ENCODE measurements around the gene NKD1.

Gene NKD1

GRCh38 chr16:50681021-50681885 is 133.1 kb downstream of the NKD1 start, which contains the start of gene SNX20:
TSS of gene SNX20 (minus strand) at chr16:50681312. CDS start at chr16:50677526, 3,786 bp downstream.
- no peaks in the 10 kb centered on the region for H3K9me3 ChIP-seq (ENCODE audit: low read length)
- no peaks in the 10 kb centered on the region for H3K27me3 ChIP-seq (ENCODE audit: control insufficient read depth in 1 of 2, insufficient read depth in 2 of 2, low read length in 2 of 2)
- no peaks in the 10 kb centered on the region for H3K36me3 ChIP-seq (ENCODE audit: insufficient read depth, low read length)
- H3K9ac ChIP-seq (ENCODE audit: low read length) = no peak within 1 kb of the TSS
- H3K27ac ChIP-seq (ENCODE audit: low read depth, low read length) = no peak within 1 kb of the TSS
- no peaks in the 10 kb centered on the region for H3K4me1 ChIP-seq (ENCODE audit: insufficient read depth, low read length)
- no peak within 1 kb of the TSS for H3K4me3 ChIP-seq (ENCODE audit: low read depth in 1 of 2, low read length in 2 of 2)

GRCh38 chr16:50683689-50684374 is 135.6 kb downstream of the NKD1 start:
- no peaks in the 10 kb centered on the region for H3K27me3 ChIP-seq (ENCODE audit: control insufficient read depth in 1 of 2, insufficient read depth in 2 of 2, low read length in 2 of 2)
- H3K9ac ChIP-seq (ENCODE audit: low read length) = no peak overlapping the region
- no peak overlapping the region for H3K27ac ChIP-seq (ENCODE audit: low read depth, low read length)
- H3K4me1 ChIP-seq (ENCODE audit: insufficient read depth, low read length) = no peaks in the 10 kb centered on the region
- H3K9me3 ChIP-seq (ENCODE audit: low read length) = no peaks in the 10 kb centered on the region
- H3K36me3 ChIP-seq (ENCODE audit: insufficient read depth, low read length) = no peaks in the 10 kb centered on the region
- H3K4me3 ChIP-seq (ENCODE audit: low read depth in 1 of 2, low read length in 2 of 2) = no peak overlapping the region

GRCh38 chr16:50684823-50685461 is 136.7 kb downstream of the NKD1 start:
- Histone ChIP-seq H3K4me3 (ENCODE audit: low read depth in 1 of 2, low read length in 2 of 2) (no peak overlapping the region), H3K27ac (ENCODE audit: low read depth, low read length) (no peak overlapping the region), H3K36me3 (ENCODE audit: insufficient read depth, low read length) (no peaks in the 10 kb centered on the region), H3K4me1 (ENCODE audit: insufficient read depth, low read length) (no peaks in the 10 kb centered on the region), H3K27me3 (ENCODE audit: control insufficient read depth in 1 of 2, insufficient read depth in 2 of 2, low read length in 2 of 2) (no peaks in the 10 kb centered on the region), H3K9ac (ENCODE audit: low read length) (no peak overlapping the region), H3K9me3 (ENCODE audit: low read length) (no peaks in the 10 kb centered on the region)

- Histone ChIP-seq H3K27me3 (ENCODE audit: control insufficient read depth in 1 of 2, insufficient read depth in 2 of 2, low read length in 2 of 2) (no peaks in the 10 kb centered on the region), H3K9me3 (ENCODE audit: low read length) (no peaks in the 10 kb centered on the region), H3K27ac (ENCODE audit: low read depth, low read length) (no peak overlapping the region), H3K4me1 (ENCODE audit: insufficient read depth, low read length) (no peaks in the 10 kb centered on the region), H3K36me3 (ENCODE audit: insufficient read depth, low read length) (no peaks in the 10 kb centered on the region), H3K4me3 (ENCODE audit: low read depth in 1 of 2, low read length in 2 of 2) (no peak overlapping the region), H3K9ac (ENCODE audit: low read length) (no peak overlapping the region)
Observed at GRCh38 chr16:50685462-50686063, 137.4 kb downstream of the NKD1 start.

- Histone ChIP-seq H3K27me3 (ENCODE audit: control insufficient read depth in 1 of 2, insufficient read depth in 2 of 2, low read length in 2 of 2) (no peaks in the 10 kb centered on the region), H3K9ac (ENCODE audit: low read length) (no peak overlapping the region), H3K4me3 (ENCODE audit: low read depth in 1 of 2, low read length in 2 of 2) (no peak overlapping the region), H3K36me3 (ENCODE audit: insufficient read depth, low read length) (no peaks in the 10 kb centered on the region), H3K9me3 (ENCODE audit: low read length) (no peaks in the 10 kb centered on the region), H3K27ac (ENCODE audit: low read depth, low read length) (no peak overlapping the region), H3K4me1 (ENCODE audit: insufficient read depth, low read length) (no peaks in the 10 kb centered on the region)
Observed at GRCh38 chr16:50688083-50688482, 139.9 kb downstream of the NKD1 start.

- Histone ChIP-seq H3K36me3 (ENCODE audit: insufficient read depth, low read length) (no peaks in the 10 kb centered on the region), H3K27me3 (ENCODE audit: control insufficient read depth in 1 of 2, insufficient read depth in 2 of 2, low read length in 2 of 2) (peaks cover 0 to 2% of the 10 kb centered on the region in 2 donors), H3K27ac (ENCODE audit: low read depth, low read length) (no peak overlapping the region), H3K4me3 (ENCODE audit: low read depth in 1 of 2, low read length in 2 of 2) (no peak overlapping the region), H3K9me3 (ENCODE audit: low read length) (no peaks in the 10 kb centered on the region), H3K9ac (ENCODE audit: low read length) (no peak overlapping the region), H3K4me1 (ENCODE audit: insufficient read depth, low read length) (peaks cover 4% of the 10 kb centered on the region)
Observed at GRCh38 chr16:50688867-50689266, 140.7 kb downstream of the NKD1 start.

GRCh38 chr16:50690177-50690576 is 142.0 kb downstream of the NKD1 start:
- H3K27ac ChIP-seq (ENCODE audit: low read depth, low read length) = no peak overlapping the region
- H3K36me3 ChIP-seq (ENCODE audit: insufficient read depth, low read length) = no peaks in the 10 kb centered on the region
- no peak overlapping the region for H3K9ac ChIP-seq (ENCODE audit: low read length)
- H3K27me3 ChIP-seq (ENCODE audit: control insufficient read depth in 1 of 2, insufficient read depth in 2 of 2, low read length in 2 of 2) = peaks cover 0 to 10% of the 10 kb centered on the region in 2 donors
- H3K4me1 ChIP-seq (ENCODE audit: insufficient read depth, low read length) = peaks cover 7% of the 10 kb centered on the region
- H3K4me3 ChIP-seq (ENCODE audit: low read depth in 1 of 2, low read length in 2 of 2) = no peak overlapping the region
- no peaks in the 10 kb centered on the region for H3K9me3 ChIP-seq (ENCODE audit: low read length)

GRCh38 chr16:50692644-50692998 is 144.4 kb downstream of the NKD1 start:
- peaks cover 0 to 10% of the 10 kb centered on the region in 2 donors for H3K27me3 ChIP-seq (ENCODE audit: control insufficient read depth in 1 of 2, insufficient read depth in 2 of 2, low read length in 2 of 2)
- no peak overlapping the region for H3K4me3 ChIP-seq (ENCODE audit: low read depth in 1 of 2, low read length in 2 of 2)
- no peaks in the 10 kb centered on the region for H3K9me3 ChIP-seq (ENCODE audit: low read length)
- H3K4me1 ChIP-seq (ENCODE audit: insufficient read depth, low read length) = peaks cover 25% of the 10 kb centered on the region
- no peak overlapping the region for H3K9ac ChIP-seq (ENCODE audit: low read length)
- no peaks in the 10 kb centered on the region for H3K36me3 ChIP-seq (ENCODE audit: insufficient read depth, low read length)
- H3K27ac ChIP-seq (ENCODE audit: low read depth, low read length) = no peak overlapping the region

GRCh38 chr16:50692999-50693781 is 145.0 kb downstream of the NKD1 start, which contains the start of gene NOD2:
TSS of gene NOD2 (plus strand) at chr16:50693606. CDS start at chr16:50699496, 5,890 bp downstream.
- Histone ChIP-seq H3K9me3 (ENCODE audit: low read length) (no peaks in the 10 kb centered on the region), H3K27ac (ENCODE audit: low read depth, low read length) (no peak within 1 kb of the TSS), H3K36me3 (ENCODE audit: insufficient read depth, low read length) (no peaks in the 10 kb centered on the region), H3K9ac (ENCODE audit: low read length) (no peak within 1 kb of the TSS), H3K4me3 (ENCODE audit: low read depth in 1 of 2, low read length in 2 of 2) (peak within 1 kb of the TSS; percentile 17 to 46), H3K27me3 (ENCODE audit: control insufficient read depth in 1 of 2, insufficient read depth in 2 of 2, low read length in 2 of 2) (peaks cover 0 to 10% of the 10 kb centered on the region in 2 donors), H3K4me1 (ENCODE audit: insufficient read depth, low read length) (peaks cover 29% of the 10 kb centered on the region)

GRCh38 chr16:50694206-50694605 is 146.0 kb downstream of the NKD1 start:
- Histone ChIP-seq H3K9me3 (ENCODE audit: low read length) (no peaks in the 10 kb centered on the region), H3K27me3 (ENCODE audit: control insufficient read depth in 1 of 2, insufficient read depth in 2 of 2, low read length in 2 of 2) (peaks cover 0 to 10% of the 10 kb centered on the region in 2 donors), H3K4me1 (ENCODE audit: insufficient read depth, low read length) (peaks cover 33% of the 10 kb centered on the region), H3K27ac (ENCODE audit: low read depth, low read length) (no peak overlapping the region), H3K36me3 (ENCODE audit: insufficient read depth, low read length) (no peaks in the 10 kb centered on the region), H3K4me3 (ENCODE audit: low read depth in 1 of 2, low read length in 2 of 2) (peak overlapping the region in 1 of 2 donors; percentile 46), H3K9ac (ENCODE audit: low read length) (no peak overlapping the region)
